H9 (cell line): ENCODE data around the gene RASSF8. TPM values are rescaled to one million over a fixed set of nuclear protein-coding genes. Genes with fewer than 3 reads are reported as not detected.

Experiments
- DNase-seq: peaks from one replicate; pipeline ENCODE4 v3.0.0-alpha.2; 2017
- H2AFZ ChIP-seq: one replicate; pipeline ENCODE4 v1.6.1; 2013; ENCODE audit warnings: mild to moderate bottlenecking, low read length, control low read depth, moderate library complexity
- H2AK5ac ChIP-seq: 2 replicates; pipeline ENCODE4 v1.6.1; 2013; ENCODE audit warnings: low read length, control low read depth, mixed read lengths; ENCODE audit not compliant: insufficient read length
- H2BK120ac ChIP-seq: one replicate; pipeline ENCODE4 v1.6.1; 2013; ENCODE audit warnings: low read depth, mild to moderate bottlenecking, low read length, control low read depth, inconsistent platforms; ENCODE audit not compliant: poor library complexity, severe bottlenecking
- H2BK12ac ChIP-seq: 2 replicates; pipeline ENCODE4 v1.6.1; 2013; ENCODE audit warnings: low read length, control low read depth, mixed read lengths, low read depth; ENCODE audit not compliant: insufficient read length
- H2BK15ac ChIP-seq: 2 replicates; pipeline ENCODE4 v1.6.1; 2013; ENCODE audit warnings: low read depth, low read length, control low read depth
- H2BK20ac ChIP-seq: one replicate; pipeline ENCODE4 v1.6.1; 2013; ENCODE audit warnings: low read depth, mild to moderate bottlenecking, low read length, control low read depth, inconsistent platforms; ENCODE audit not compliant: poor library complexity, severe bottlenecking
- H2BK5ac ChIP-seq: 2 replicates; pipeline ENCODE4 v1.6.1; 2013; ENCODE audit warnings: low read length, control low read depth, mixed read lengths; ENCODE audit not compliant: insufficient read length
- H3K14ac ChIP-seq: 2 replicates; pipeline ENCODE4 v1.6.1; 2013; ENCODE audit warnings: low read length, control low read depth; ENCODE audit not compliant: insufficient read depth
- H3K18ac ChIP-seq: 2 replicates; pipeline ENCODE4 v1.6.1; 2013; ENCODE audit warnings: low read depth, mild to moderate bottlenecking, mixed read lengths, low read length, control low read depth; ENCODE audit not compliant: insufficient read length
- H3K23ac ChIP-seq: 2 replicates; pipeline ENCODE4 v1.6.1; 2013; ENCODE audit warnings: low read length, control low read depth, mixed read lengths, low read depth; ENCODE audit not compliant: insufficient read length
- H3K23me2 ChIP-seq: 2 replicates; pipeline ENCODE4 v1.6.1; 2013; ENCODE audit warnings: low read depth, mild to moderate bottlenecking, mixed read lengths, low read length, control low read depth; ENCODE audit not compliant: insufficient read length, poor library complexity, severe bottlenecking
- H3K27ac ChIP-seq: 2 replicates; pipeline ENCODE4 v1.5.1; 2013; ENCODE audit warnings: low read length, control low read depth, mixed read lengths, low read depth; ENCODE audit not compliant: insufficient read length
- H3K27me3 ChIP-seq: 2 replicates; pipeline ENCODE4 v1.6.1; 2013; ENCODE audit warnings: low read length, control low read depth, inconsistent platforms; ENCODE audit not compliant: insufficient read depth
- H3K4ac ChIP-seq: 2 replicates; pipeline ENCODE4 v1.6.1; 2013; ENCODE audit warnings: low read depth, mild to moderate bottlenecking, control low read depth, inconsistent platforms, low read length, moderate library complexity
- H3K4me1 ChIP-seq: 2 replicates; pipeline ENCODE4 v1.6.1; 2013; ENCODE audit warnings: low read length, control low read depth, inconsistent platforms; ENCODE audit not compliant: insufficient read depth
- H3K4me2 ChIP-seq: 2 replicates; pipeline ENCODE4 v1.6.1; 2013; ENCODE audit warnings: low read length, control low read depth, mixed read lengths; ENCODE audit not compliant: insufficient read length, insufficient read depth
- H3K56ac ChIP-seq: 2 replicates; pipeline ENCODE4 v1.6.1; 2013; ENCODE audit warnings: low read depth, mild to moderate bottlenecking, mixed read lengths, low read length, control low read depth; ENCODE audit not compliant: insufficient read length
- H3K79me1 ChIP-seq: 2 replicates; pipeline ENCODE4 v1.6.1; 2013; ENCODE audit warnings: low read depth, mild to moderate bottlenecking, moderate library complexity, low read length, control low read depth, inconsistent platforms; ENCODE audit not compliant: insufficient read depth, poor library complexity, severe bottlenecking
- H3K79me2 ChIP-seq: 2 replicates; pipeline ENCODE4 v1.6.1; 2013; ENCODE audit warnings: low read length, control low read depth, inconsistent platforms; ENCODE audit not compliant: insufficient read depth
- H3K9ac ChIP-seq: 2 replicates; pipeline ENCODE4 v1.6.1; 2013; ENCODE audit warnings: low read length, control low read depth, mixed read lengths; ENCODE audit not compliant: insufficient read length; ENCODE audit errors: extremely low read depth
- H3K9me3 ChIP-seq: one replicate; pipeline ENCODE4 v1.6.1; 2013; ENCODE audit warnings: low read depth, low read length, inconsistent platforms; ENCODE audit not compliant: control insufficient read depth
- H3T11ph ChIP-seq: one replicate; pipeline ENCODE4 v1.6.1; 2013; ENCODE audit warnings: mild to moderate bottlenecking, low read length, control low read depth, inconsistent platforms
- H4K20me1 ChIP-seq: one replicate; pipeline ENCODE4 v1.6.1; 2013; ENCODE audit not compliant: control insufficient read depth, insufficient read length, insufficient read depth
- H4K5ac ChIP-seq: 2 replicates; pipeline ENCODE4 v1.6.1; 2013; ENCODE audit warnings: low read depth, mild to moderate bottlenecking, mixed read lengths, low read length, control low read depth; ENCODE audit not compliant: insufficient read length
- H4K8ac ChIP-seq: replicated peaks from 2 replicates; pipeline ENCODE4 v1.6.1; 2013; ENCODE audit warnings: low read length, control low read depth, mixed read lengths, low read depth; ENCODE audit not compliant: insufficient read length
- H4K91ac ChIP-seq: 2 replicates; pipeline ENCODE4 v1.6.1; 2013; ENCODE audit warnings: low read depth, mild to moderate bottlenecking, moderate library complexity, mixed read lengths, low read length, control low read depth; ENCODE audit not compliant: insufficient read length
- H3K27ac Mint-ChIP-seq, 3 experiments: 2 replicates in 2 of 3; 3 replicates in 1 of 3; pipeline ENCODE4 v1.8.0; 2020 to 2021; ENCODE audit warnings: mixed read lengths in 3 of 3, mild to moderate bottlenecking in 1 of 3, moderate library complexity in 1 of 3
- H3K27me3 Mint-ChIP-seq: 2 replicates; pipeline ENCODE4 v1.8.0; 2021; ENCODE audit warnings: low read depth, mild to moderate bottlenecking, moderate library complexity, mixed read lengths
- H3K36me3 Mint-ChIP-seq, 3 experiments: 2 replicates in 2 of 3; 3 replicates in 1 of 3; pipeline ENCODE4 v1.8.0; 2020 to 2021; ENCODE audit warnings: low read depth in 3 of 3, mixed read lengths in 3 of 3; ENCODE audit not compliant: insufficient read depth in 1 of 3
- H3K4me1 Mint-ChIP-seq, 2 experiments: 2 replicates each; pipeline ENCODE4 v1.8.0; 2020; ENCODE audit warnings: mixed read lengths in 2 of 2
- H3K4me3 Mint-ChIP-seq, 2 experiments: 2 replicates in 1 of 2; 3 replicates in 1 of 2; pipeline ENCODE4 v1.8.0; 2020 to 2021; ENCODE audit warnings: mild to moderate bottlenecking in 2 of 2, mixed read lengths in 2 of 2, moderate library complexity in 1 of 2
- H3K9me3 Mint-ChIP-seq, 2 experiments: 2 replicates in 1 of 2; 3 replicates in 1 of 2; pipeline ENCODE4 v1.8.0; 2020; ENCODE audit warnings: mild to moderate bottlenecking in 2 of 2, mixed read lengths in 2 of 2, moderate library complexity in 1 of 2
- CTCF ChIP-seq: fragments of 200-600 bp; sonication (generic); conservative IDR thresholded peaks from 3 replicates; pipeline ENCODE4 v1.8.0; 2021; ENCODE audit warnings: antibody characterized with exemption, mild to moderate bottlenecking
- WGBS: extraction: QIAGEN DNeasy Blood & Tissue Kit; methylation state at CpG from one replicate; pipeline ENCODE4 v1.1.7; 2013; ENCODE audit warnings: missing lambda C conversion rate, low lambda C conversion rate, mixed read lengths; ENCODE audit not compliant: insufficient read length; ENCODE audit errors: extremely low coverage; 5-methylcytosine and 5-hydroxymethylcytosine counted together
- total RNA-seq: library from RNA; stranded (reverse); gene quantifications from 2 replicates; pipeline ENCODE4 v1.2.1, GENCODE V29; 2021

Gene RASSF8
- total RNA-seq, 1 experiment from 2014 or later, result 38.8 TPM

DNA sequence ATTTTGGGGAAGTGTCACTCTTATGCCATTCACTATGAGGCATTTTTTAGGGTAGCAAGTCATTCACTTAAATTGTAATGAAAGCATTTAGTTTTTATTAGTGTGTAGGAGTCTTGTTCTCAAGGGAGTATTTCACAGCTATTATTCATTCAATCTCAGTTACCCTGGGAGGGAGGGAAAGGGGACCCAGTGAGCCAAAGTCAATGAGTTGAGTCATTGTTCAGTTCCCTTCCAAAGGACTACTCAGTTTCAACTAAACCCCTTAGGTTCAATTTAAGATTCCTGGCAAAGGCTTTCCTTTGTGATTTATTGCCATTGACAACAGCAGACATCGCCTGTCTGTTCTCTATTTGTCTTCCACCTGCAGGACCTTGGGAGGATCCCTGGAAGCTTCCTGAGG, 29.3 kb upstream of the RASSF8 start:
- no peaks in the 10 kb centered on the region for H3K4me1 ChIP-seq
- H3K56ac ChIP-seq, result no peak overlapping the region
- no peak overlapping the region for H3K23ac ChIP-seq
- H4K8ac ChIP-seq, result no peak overlapping the region
- H4K5ac ChIP-seq, result no peak overlapping the region
- H3T11ph ChIP-seq, result no peak overlapping the region
- H3K27ac ChIP-seq, result no peak overlapping the region
- H4K91ac ChIP-seq, result no peak overlapping the region
- Mint-ChIP-seq H3K4me3 (no peak overlapping the region), H3K27me3 (no peaks in the 10 kb centered on the region), H3K27ac (no peak overlapping the region), H3K36me3 (no peaks in the 10 kb centered on the region), H3K9me3 (no peaks in the 10 kb centered on the region), H3K4me1 (peaks cover 4 to 6% of the 10 kb centered on the region in 2 experiments; a peak in 3 of 4 replicates)
- no peak overlapping the region for H2BK20ac ChIP-seq
- no peaks in the 10 kb centered on the region for H4K20me1 ChIP-seq
- DNase-seq, result no peak
- no peaks in the 10 kb centered on the region for H3K27me3 ChIP-seq
- no peak overlapping the region for H3K4me2 ChIP-seq
- no peak overlapping the region for H3K9ac ChIP-seq
- H3K23me2 ChIP-seq, result no peaks in the 10 kb centered on the region
- H3K9me3 ChIP-seq, result no peaks in the 10 kb centered on the region
- no peak overlapping the region for H3K18ac ChIP-seq
- no peak overlapping the region for H2BK120ac ChIP-seq
- H2AFZ ChIP-seq, result no peak overlapping the region
- WGBS, result no CpG with 5 or more reads among the region's 1 CpG
- H3K14ac ChIP-seq, result no peak overlapping the region
- no peaks in the 10 kb centered on the region for H3K79me1 ChIP-seq
- no peak for TF ChIP-seq CTCF
- H3K4ac ChIP-seq, result no peak overlapping the region
- no peak overlapping the region for H2BK5ac ChIP-seq
- H2BK15ac ChIP-seq, result no peak overlapping the region
- H3K79me2 ChIP-seq, result no peaks in the 10 kb centered on the region
- no peak overlapping the region for H2BK12ac ChIP-seq
- no peak overlapping the region for H2AK5ac ChIP-seq
